Erythroblast (primary cell): ENCODE data around the gene CDH18.

Experiments
- DNase-seq, 2 experiments: peaks; one replicate each; lab custom pipeline; 2025; lab: John Stamatoyannopoulos, UW
- GATA1 ChIP-seq: IDR thresholded peaks from 2 replicates; pipeline ENCODE4 v1.6.1; 2011; ENCODE audit warnings: low read depth, mild to moderate bottlenecking, control low read depth, low read length, moderate library complexity
- POLR2A ChIP-seq: IDR thresholded peaks from 2 replicates; pipeline ENCODE4 v1.6.1; 2011; ENCODE audit warnings: mild to moderate bottlenecking, low read length

CDH18 gene

DNA sequence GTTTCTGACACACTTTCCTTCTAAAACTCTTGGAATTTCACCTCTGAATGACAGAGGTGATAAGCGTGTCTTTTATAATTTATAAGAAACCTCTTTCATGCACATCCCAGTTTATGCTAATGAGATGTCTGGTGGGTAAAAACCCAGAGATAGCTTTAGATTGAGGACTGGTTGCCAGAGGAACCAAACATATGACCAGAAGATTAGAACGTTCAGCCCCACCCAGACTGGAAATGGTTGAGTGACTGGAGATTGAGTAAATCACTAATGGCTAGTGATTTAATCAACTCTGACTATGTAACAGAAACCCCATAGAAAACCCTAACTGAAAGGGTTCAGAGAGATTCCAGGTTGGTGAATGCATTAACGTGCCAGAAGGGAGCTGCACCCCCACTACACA lies 69.2 kb downstream of the CDH18 start:
- DNase-seq: no peak
- TF ChIP-seq GATA1 (no peak), POLR2A (no peak)

- TF ChIP-seq POLR2A (no peak), GATA1 (no peak)
- no peak for DNase-seq
Observed at GRCh38 chr5:19917588-19918122, 70.3 kb downstream of the CDH18 start.

- TF ChIP-seq GATA1 (no peak), POLR2A (no peak)
- no peak for DNase-seq
Observed at GRCh38 chr5:19910136-19910535, 77.9 kb downstream of the CDH18 start.

- DNase-seq: no peak
- no peak for TF ChIP-seq GATA1
- TF ChIP-seq POLR2A: no peak
Observed at GRCh38 chr5:19904766-19905165, 83.2 kb downstream of the CDH18 start.

GRCh38 chr5:19903611-19904010 lies 84.4 kb downstream of the CDH18 start:
- TF ChIP-seq POLR2A (no peak), GATA1 (no peak)
- DNase-seq: no peak

- no peak for TF ChIP-seq POLR2A
- TF ChIP-seq GATA1: no peak
- DNase-seq: no peak
Observed at GRCh38 chr5:19902316-19902934, 85.6 kb downstream of the CDH18 start.

GRCh38 chr5:19900269-19900668 lies 87.7 kb downstream of the CDH18 start:
- TF ChIP-seq GATA1: no peak
- no peak for DNase-seq

- DNase-seq: no peak
- TF ChIP-seq GATA1: no peak
- no peak for TF ChIP-seq POLR2A
Observed at GRCh38 chr5:19891658-19892057, 96.3 kb downstream of the CDH18 start.

DNA sequence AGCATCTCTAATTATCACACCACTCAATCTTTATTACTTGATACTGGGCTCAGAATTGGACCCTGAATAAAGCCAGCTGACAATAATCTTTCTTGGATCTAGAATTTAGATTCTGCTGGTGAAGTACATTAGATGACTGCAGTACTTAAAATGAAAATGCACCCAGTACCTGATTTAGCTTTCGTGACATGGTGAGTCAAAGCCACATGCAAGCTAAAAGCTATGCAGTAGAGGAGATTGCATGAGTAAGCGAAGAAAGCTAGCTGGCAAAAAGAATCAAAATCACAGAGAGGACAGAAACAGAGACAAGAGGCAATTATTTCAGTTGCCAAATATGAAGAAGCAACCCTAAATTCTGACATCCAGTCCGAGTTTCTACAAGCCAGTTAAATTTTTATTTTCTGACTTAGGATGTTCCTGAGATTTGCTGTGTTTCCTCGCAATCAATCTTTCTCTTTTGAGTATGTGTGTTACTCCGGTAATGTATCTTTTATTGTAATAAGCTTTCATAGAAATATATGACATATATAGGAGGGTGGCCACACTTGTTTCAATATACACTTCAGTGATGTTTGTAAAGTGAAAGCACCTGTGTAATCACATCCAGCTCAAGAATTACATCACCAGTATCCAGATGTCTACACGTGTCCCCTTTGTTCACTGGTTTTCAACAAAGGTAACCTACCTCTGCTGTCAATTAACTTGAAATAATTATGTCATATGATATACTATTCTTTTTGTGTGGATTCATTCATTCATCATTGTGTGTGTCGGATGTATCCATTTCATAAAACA lies 101.7 kb downstream of the CDH18 start:
- no peak for DNase-seq
- no peak for TF ChIP-seq POLR2A
- no peak for TF ChIP-seq GATA1

DNA sequence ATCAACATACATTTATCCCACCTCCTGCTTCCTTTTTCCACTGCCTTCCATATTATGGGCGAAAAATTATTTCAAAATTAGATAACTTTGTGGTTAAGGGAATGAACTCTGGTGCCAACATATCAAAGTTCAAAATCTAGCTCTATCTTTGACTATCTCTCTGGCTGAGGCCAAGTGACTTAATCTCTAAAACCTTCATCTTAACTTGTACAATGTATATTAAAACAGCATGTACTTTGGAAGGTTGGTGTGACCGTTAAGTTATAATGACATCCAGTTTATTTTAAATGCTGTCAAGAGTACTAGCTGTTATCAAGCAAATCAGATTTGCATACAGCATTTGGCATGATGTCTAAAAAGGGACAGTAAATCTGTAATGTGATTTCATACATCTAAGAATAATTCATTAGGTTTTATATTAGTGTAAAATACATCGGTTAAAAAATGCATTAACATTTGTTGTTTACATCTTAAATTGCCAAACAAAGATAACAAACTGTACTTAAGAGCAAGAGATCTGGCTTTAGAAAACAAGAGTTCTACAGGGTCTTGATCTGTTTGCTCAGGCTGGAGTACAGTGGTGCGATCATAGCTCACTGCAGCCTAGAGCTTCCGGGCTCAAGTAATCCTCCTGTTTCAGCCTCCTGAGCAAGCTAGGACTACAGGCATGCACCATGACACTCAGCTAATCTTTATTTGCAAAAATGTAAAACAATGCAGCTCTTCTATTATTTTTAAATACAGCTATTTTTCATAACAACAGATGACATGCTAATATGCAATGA lies 102.8 kb downstream of the CDH18 start:
- TF ChIP-seq POLR2A (no peak), GATA1 (no peak)
- no peak for DNase-seq

GRCh38 chr5:19880859-19881436 lies 107.1 kb downstream of the CDH18 start:
- TF ChIP-seq POLR2A (no peak), GATA1 (no peak)
- DNase-seq: no peak

DNA sequence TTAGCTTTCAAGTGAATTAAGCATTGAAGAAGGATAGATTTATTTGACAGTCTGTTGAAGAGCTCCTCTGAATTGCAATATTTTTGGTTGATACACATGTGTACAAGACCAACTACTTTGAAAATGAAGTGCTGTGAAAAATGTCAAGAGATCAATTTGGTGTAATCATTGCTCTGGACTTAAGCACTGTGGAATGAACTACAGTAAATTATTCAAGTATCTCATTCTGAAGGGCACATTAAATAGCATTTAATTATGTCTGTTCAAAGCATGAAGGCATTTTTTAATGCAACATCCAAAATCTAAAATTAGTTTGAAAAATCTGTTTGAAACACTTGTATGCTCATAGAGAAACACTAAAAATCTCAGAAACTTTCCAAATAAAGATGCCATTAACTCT lies 107.5 kb downstream of the CDH18 start:
- no peak for DNase-seq
- TF ChIP-seq GATA1 (no peak), POLR2A (no peak)

- no peak for DNase-seq
- no peak for TF ChIP-seq POLR2A
- TF ChIP-seq GATA1: no peak
Observed at GRCh38 chr5:19874811-19875210, 113.2 kb downstream of the CDH18 start.
